Measurements from ENCODE around the gene OPN1LW. TPM values are rescaled to one million over a fixed set of nuclear protein-coding genes. Genes with fewer than 3 reads are reported as not detected.
A peak's percentile ranks its signal among the peaks of the same experiment; 100 is the strongest.

The OPN1LW gene
- total and polyA plus RNA-seq, 2 of the 8 experiments (the other 6 are each of a cell fraction or from before 2014, with no cell fraction given), result not detected

GRCh38 chrX:154096140-154097002 is 47.7 kb upstream of the OPN1LW start:
- Histone ChIP-seq H4K8ac (ENCODE audit: extremely low read depth, insufficient read depth, low read length) (no peak overlapping the region), H3K27ac (ENCODE audit: low read depth, low read length) (no peak overlapping the region), H3K4me1 (replicated peaks in 1 of 4; ENCODE audit: control insufficient read depth in 3 of 4, insufficient read depth in 4 of 4, low read length in 3 of 4) (peaks cover 2 to 27% (median 8%) of the 10 kb centered on the region in 4 experiments; a peak in 6 of 7 replicates), H2BK12ac (ENCODE audit: low read depth, low read length) (no peak overlapping the region), H2BK120ac (replicated peaks; ENCODE audit: low read depth, low read length) (no peak overlapping the region), H2AK5ac (ENCODE audit: low read depth, low read length) (no peak overlapping the region), H2AFZ (ENCODE audit: low read length) (no peak overlapping the region), H3K36me3 (ENCODE audit: control insufficient read depth in 2 of 4, insufficient read depth in 4 of 4, low read length in 3 of 4) (no peaks in the 10 kb centered on the region; a peak in 1 of 8 replicates), H3K27me3 (replicated peaks in 1 of 4; ENCODE audit: control insufficient read depth in 3 of 4, extremely low read depth in 1 of 4, insufficient read depth in 3 of 4, low read length in 3 of 4) (no peaks in the 10 kb centered on the region), H4K5ac (ENCODE audit: insufficient read length, low read depth, low read length) (no peak overlapping the region), H2BK15ac (ENCODE audit: low read length) (no peak overlapping the region), H3K9ac (replicated peaks in 1 of 4; ENCODE audit: extremely low read depth in 1 of 4, low read depth in 3 of 4, low read length in 3 of 4) (peak overlapping the region in 3 of 4 experiments; percentile 20 to 75 (median 43); a peak in 6 of 7 replicates), H3K23me2 (ENCODE audit: low read depth, low read length) (peaks cover 7% of the 10 kb centered on the region; the same call in 1 of the 2 replicates), H4K91ac (replicated peaks; ENCODE audit: insufficient read length, low read length) (no peak overlapping the region), H2BK20ac (ENCODE audit: low read length) (no peak overlapping the region), H3K23ac (ENCODE audit: insufficient read length) (no peak overlapping the region), H3K79me2 (ENCODE audit: control insufficient read depth in 1 of 2, insufficient read depth in 2 of 2, low read length in 2 of 2) (peaks cover 11 to 53% of the 10 kb centered on the region in 2 experiments), H3K9me3 (ENCODE audit: insufficient read depth in 2 of 2, low read depth in 1 of 2, low read length in 1 of 2) (no peaks in the 10 kb centered on the region), H3K4ac (replicated peaks; ENCODE audit: insufficient read length, low read depth, low read length) (no peak overlapping the region), H3K79me1 (ENCODE audit: low read depth, low read length) (peaks cover 3% of the 10 kb centered on the region), H3K56ac (replicated peaks; ENCODE audit: insufficient read length, low read depth, low read length) (no peak overlapping the region), H3K14ac (ENCODE audit: insufficient read length) (no peak overlapping the region), H4K20me1 (replicated peaks in 1 of 2; ENCODE audit: control insufficient read depth in 1 of 2, insufficient read depth in 2 of 2, low read length in 2 of 2) (peaks cover 7 to 13% of the 10 kb centered on the region in 2 experiments), H2BK5ac (ENCODE audit: low read depth, low read length) (no peak overlapping the region), H3K4me2 (ENCODE audit: insufficient read depth in 1 of 2, low read depth in 2 of 2, low read length in 2 of 2) (peak overlapping the region; percentile 95 to 98), H3K18ac (ENCODE audit: extremely low read depth, low read length) (no peak overlapping the region), H3K4me3 (ENCODE audit: extremely low read depth in 1 of 4, insufficient read depth in 2 of 4, low read depth in 3 of 4, low read length in 4 of 4) (peak overlapping the region; percentile 51 to 92 (median 58))
- WGBS, 2 experiments (ENCODE audit: extremely low coverage in 1 of 2, insufficient coverage in 1 of 2, insufficient read length in 1 of 2, insufficient replicate concordance in 2 of 2, low coverage in 1 of 2, low lambda C conversion rate in 2 of 2, missing lambda C conversion rate in 1 of 2), result 36% methylated on average over 18 of the region's 31 CpGs; no CpG with 5 or more reads in 1 of the 2 experiments
- DNase-seq (ENCODE audit: low read depth in 1 of 2, low spot score in 2 of 2) (no peak), FAIRE-seq (no peak)
- POLR2A ChIA-PET (ENCODE audit: partially characterized antibody), result interaction anchor here (0.6 to 1.9 kb wide), 2 partner anchors 26 to 125 kb away, joined by 3 to 5 read pairs; partner anchors contain the start of gene HCFC1
- CTCF ChIA-PET (ENCODE audit: partially characterized antibody), result no interaction called here
- TF ChIP-seq EGR1 (IDR thresholded peaks at IDR 0.05; ENCODE audit: borderline replicate concordance, low read depth, low read length) (no peak), TAF7 (optimal IDR thresholded peaks at IDR 0.05; ENCODE audit: borderline replicate concordance, low read depth, low read length) (no peak), SAP30 (IDR thresholded peaks at IDR 0.05; ENCODE audit: insufficient read depth, insufficient replicate concordance, low read length) (no peak), SUZ12 (IDR thresholded peaks at IDR 0.05; ENCODE audit: low read length) (no peak), CBX8 (IDR thresholded peaks at IDR 0.05; ENCODE audit: borderline replicate concordance, low read depth, low read length) (no peak), PHF8 (conservative IDR thresholded peaks at IDR 0.05; ENCODE audit: low read depth, low read length) (no peak), RNF2 (IDR thresholded peaks at IDR 0.05; ENCODE audit: borderline replicate concordance, low read depth, low read length, missing control alignments, poor library complexity, severe bottlenecking) (no peak), KDM5A (IDR thresholded peaks at IDR 0.05; ENCODE audit: low read length) (no peak), SP4 (IDR thresholded peaks at IDR 0.05; ENCODE audit: low read length) (no peak), ZNF274 (IDR thresholded peaks at IDR 0.05; ENCODE audit: borderline replicate concordance, extremely low read depth, low read length) (no peak), SIN3A (conservative IDR thresholded peaks at IDR 0.05 in 1 of 2, IDR thresholded peaks at IDR 0.05 in 1 of 2; ENCODE audit: low read depth in 1 of 2, low read length in 2 of 2) (no peak)

All from H1 (cell line).